Measurements from ENCODE around the gene NCOA7.
"Not testable (repeated sequence)": the region's sequence is repeated elsewhere in the genome, so short reads cannot be mapped to it uniquely, and the experiment has no call there.

NCOA7 gene

GRCh38 chr6:125910527-125910926, 119.8 kb downstream of the NCOA7 start:
- no peak for TF ChIP-seq CTCF (IDR thresholded peaks at IDR 0.05; ENCODE audit: insufficient read depth, missing control alignments)
- FAIRE-seq (no peak), DNase-seq (ENCODE audit: insufficient read length, low spot score) (no peak)

- not testable (repeated sequence) for DNase-seq (ENCODE audit: insufficient read length, low spot score); FAIRE-seq
These were observed 120.3 kb downstream of the NCOA7 start for GRCh38 chr6:125911051-125911451.

GRCh38 chr6:125912430-125912829, 121.7 kb downstream of the NCOA7 start:
- not testable (repeated sequence) for FAIRE-seq; DNase-seq (ENCODE audit: insufficient read length, low spot score)

GRCh38 chr6:125913145-125913544, 122.4 kb downstream of the NCOA7 start:
- FAIRE-seq (no peak), DNase-seq (ENCODE audit: insufficient read length, low spot score) (no peak)
- TF ChIP-seq CTCF (IDR thresholded peaks at IDR 0.05; ENCODE audit: insufficient read depth, missing control alignments) = no peak

- no peak for DNase-seq (ENCODE audit: insufficient read length, low spot score)
- no peak for FAIRE-seq
- TF ChIP-seq CTCF (IDR thresholded peaks at IDR 0.05; ENCODE audit: insufficient read depth, missing control alignments) = no peak
These were observed 123.1 kb downstream of the NCOA7 start for GRCh38 chr6:125913864-125914351.

GRCh38 chr6:125918230-125918629, 127.5 kb downstream of the NCOA7 start:
- FAIRE-seq = no peak
- no peak for DNase-seq (ENCODE audit: insufficient read length, low spot score)
- no peak for TF ChIP-seq CTCF (IDR thresholded peaks at IDR 0.05; ENCODE audit: insufficient read depth, missing control alignments)

- no peak for TF ChIP-seq CTCF (IDR thresholded peaks at IDR 0.05; ENCODE audit: insufficient read depth, missing control alignments)
- FAIRE-seq (no peak), DNase-seq (ENCODE audit: insufficient read length, low spot score) (no peak)
These were observed 128.2 kb downstream of the NCOA7 start for GRCh38 chr6:125918681-125919566.

GRCh38 chr6:125919618-125920017, 128.9 kb downstream of the NCOA7 start:
- no peak for TF ChIP-seq CTCF (IDR thresholded peaks at IDR 0.05; ENCODE audit: insufficient read depth, missing control alignments)
- FAIRE-seq (no peak), DNase-seq (ENCODE audit: insufficient read length, low spot score) (no peak)
